ENCODE data around the gene COL5A3.

The COL5A3 gene

DNA sequence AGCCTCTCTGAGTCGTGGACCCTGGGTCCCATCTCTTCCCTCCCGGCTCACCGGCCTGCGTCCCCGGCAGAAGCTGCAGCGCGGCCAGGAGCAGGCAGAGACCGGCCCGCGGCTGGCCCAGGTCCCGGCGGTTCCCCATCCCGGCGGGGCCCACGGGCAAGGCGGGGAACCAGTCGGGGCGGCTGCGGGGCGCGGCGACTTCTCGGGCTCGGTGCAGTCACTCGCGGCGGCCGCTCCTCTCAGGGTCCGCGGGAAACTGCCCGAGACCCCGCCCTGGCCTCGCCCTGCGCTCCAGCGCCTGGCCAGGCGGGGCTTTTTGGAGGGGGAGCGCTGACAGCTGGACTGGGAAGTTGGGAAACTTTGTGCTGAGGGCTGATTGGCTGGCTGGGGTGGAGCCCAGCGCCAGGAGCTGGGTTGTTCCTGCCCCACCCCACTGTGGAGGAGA is at the start of gene COL5A3:
Gene COL5A3, minus strand, starts transcription at position 258 of the 445 bp plus-strand sequence. Its CDS starts 119 bp downstream, at position 139.
- H3K4me3 ChIP-seq (ENCODE audit: low read length), result no peak within 1 kb of the TSS
- TF ChIP-seq, protein P1, sequence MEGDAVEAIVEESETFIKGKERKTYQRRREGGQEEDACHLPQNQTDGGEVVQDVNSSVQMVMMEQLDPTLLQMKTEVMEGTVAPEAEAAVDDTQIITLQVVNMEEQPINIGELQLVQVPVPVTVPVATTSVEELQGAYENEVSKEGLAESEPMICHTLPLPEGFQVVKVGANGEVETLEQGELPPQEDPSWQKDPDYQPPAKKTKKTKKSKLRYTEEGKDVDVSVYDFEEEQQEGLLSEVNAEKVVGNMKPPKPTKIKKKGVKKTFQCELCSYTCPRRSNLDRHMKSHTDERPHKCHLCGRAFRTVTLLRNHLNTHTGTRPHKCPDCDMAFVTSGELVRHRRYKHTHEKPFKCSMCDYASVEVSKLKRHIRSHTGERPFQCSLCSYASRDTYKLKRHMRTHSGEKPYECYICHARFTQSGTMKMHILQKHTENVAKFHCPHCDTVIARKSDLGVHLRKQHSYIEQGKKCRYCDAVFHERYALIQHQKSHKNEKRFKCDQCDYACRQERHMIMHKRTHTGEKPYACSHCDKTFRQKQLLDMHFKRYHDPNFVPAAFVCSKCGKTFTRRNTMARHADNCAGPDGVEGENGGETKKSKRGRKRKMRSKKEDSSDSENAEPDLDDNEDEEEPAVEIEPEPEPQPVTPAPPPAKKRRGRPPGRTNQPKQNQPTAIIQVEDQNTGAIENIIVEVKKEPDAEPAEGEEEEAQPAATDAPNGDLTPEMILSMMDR (conservative IDR thresholded peaks at IDR 0.05; ENCODE audit: low read depth, low read length), result no peak
- DNase-seq (ENCODE audit: low read depth), result no peak

DNA sequence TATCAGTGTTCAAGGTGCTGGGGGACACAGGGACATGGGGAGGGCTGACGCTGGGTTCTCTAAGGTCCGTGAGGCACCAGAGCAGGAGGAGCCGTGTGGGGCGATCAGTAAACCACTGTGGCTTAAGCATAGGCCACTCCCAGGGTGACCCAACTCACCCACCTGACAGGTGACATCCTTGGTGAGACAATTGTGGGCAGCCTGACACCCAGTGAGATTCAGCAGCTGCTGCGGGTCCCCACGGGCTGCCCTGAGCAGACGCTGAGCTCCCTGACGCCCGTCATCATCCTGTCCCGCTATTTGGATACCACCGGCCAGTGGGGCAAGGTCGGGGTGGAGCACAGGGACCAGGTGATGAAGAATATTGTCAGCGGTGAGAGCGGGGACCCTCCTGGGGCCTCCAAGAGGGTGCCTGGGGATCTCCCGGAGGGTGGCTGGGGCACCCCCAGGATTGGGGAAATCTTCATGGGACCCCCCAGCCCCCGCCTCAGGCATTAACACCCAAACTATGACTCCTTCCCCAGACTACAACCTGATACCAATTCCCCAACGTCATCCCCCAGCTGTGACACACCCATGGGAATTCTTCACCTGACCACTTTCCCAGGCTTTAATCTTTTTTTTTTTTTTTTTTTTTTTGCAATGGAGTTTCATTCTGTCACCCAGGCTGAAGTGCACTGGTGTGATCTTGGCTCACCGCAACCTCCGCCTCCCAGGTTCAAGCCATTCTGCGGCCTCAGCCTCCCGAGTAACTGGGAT is 42.5 kb upstream of the COL5A3 start:
- TF ChIP-seq, protein P1 (conservative IDR thresholded peaks at IDR 0.05; ENCODE audit: low read depth, low read length), result no peak
- no peak for DNase-seq (ENCODE audit: low read depth)
- no peak overlapping the region for H3K4me3 ChIP-seq (ENCODE audit: low read length)

DNA sequence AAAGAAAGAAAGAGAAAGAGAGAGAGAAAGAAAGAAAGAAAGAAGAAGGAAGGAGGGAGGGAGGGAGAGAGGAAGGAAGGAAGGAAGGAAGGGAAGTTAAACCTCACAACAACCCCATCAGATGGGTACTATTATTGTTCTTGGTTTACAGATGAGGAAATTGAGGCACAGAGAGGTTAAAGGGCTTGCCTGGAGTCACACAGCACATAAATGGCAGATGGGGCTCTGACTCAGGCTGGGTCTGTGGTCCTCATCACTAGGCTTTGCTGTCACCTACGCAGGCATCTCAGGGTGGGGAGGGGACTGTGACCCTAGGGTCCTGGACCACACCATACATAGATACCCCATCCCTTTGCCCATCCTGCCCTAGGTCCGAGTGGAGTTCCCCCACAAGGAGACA is 39.3 kb upstream of the COL5A3 start:
- TF ChIP-seq, protein P1 (conservative IDR thresholded peaks at IDR 0.05; ENCODE audit: low read depth, low read length), result no peak
- H3K4me3 ChIP-seq (ENCODE audit: low read length), result no peak overlapping the region
- no peak for DNase-seq (ENCODE audit: low read depth)

DNA sequence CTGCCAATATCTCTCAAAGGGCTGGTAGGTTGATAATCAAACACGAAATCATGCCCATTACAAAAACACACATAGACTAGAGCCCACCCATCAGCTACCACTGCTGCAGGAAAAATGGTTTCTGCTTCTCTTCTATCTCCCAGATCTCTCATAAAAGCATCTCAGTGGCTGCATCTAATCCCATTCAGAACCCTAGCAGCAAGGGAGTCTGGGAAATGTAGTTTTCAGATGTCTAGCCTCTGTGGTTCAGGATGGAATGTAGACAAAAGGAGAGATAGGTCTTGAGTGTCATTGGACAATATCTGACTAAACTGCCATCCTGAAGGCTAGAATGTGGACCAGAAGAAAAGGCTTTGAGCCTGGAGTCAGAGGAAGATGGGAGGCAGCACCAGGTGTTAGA is 35.1 kb upstream of the COL5A3 start:
- TF ChIP-seq, protein P1 (conservative IDR thresholded peaks at IDR 0.05; ENCODE audit: low read depth, low read length), result no peak
- no peak for DNase-seq (ENCODE audit: low read depth)
- H3K4me3 ChIP-seq (ENCODE audit: low read length), result no peak overlapping the region

DNA sequence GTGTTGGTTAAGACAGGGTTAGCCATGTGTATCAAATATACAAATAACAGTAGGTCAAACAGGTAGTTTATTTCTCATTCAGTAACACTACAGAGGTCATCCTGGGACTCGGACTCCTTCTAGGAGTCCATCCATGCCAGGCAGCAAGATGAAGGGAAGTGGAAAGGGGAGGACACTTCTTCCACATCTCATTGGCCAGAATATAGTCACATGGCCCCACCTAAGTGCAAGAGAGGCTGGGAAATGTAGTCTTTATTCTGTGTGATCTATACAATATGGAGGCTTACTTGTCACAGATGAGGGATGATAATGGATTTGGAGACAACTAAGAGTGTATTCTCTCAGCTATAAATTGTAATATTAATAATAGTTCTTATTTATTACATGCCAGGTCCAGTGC is 34.1 kb upstream of the COL5A3 start:
- no peak overlapping the region for H3K4me3 ChIP-seq (ENCODE audit: low read length)
- no peak for DNase-seq (ENCODE audit: low read depth)
- TF ChIP-seq, protein P1 (conservative IDR thresholded peaks at IDR 0.05; ENCODE audit: low read depth, low read length), result no peak

DNA sequence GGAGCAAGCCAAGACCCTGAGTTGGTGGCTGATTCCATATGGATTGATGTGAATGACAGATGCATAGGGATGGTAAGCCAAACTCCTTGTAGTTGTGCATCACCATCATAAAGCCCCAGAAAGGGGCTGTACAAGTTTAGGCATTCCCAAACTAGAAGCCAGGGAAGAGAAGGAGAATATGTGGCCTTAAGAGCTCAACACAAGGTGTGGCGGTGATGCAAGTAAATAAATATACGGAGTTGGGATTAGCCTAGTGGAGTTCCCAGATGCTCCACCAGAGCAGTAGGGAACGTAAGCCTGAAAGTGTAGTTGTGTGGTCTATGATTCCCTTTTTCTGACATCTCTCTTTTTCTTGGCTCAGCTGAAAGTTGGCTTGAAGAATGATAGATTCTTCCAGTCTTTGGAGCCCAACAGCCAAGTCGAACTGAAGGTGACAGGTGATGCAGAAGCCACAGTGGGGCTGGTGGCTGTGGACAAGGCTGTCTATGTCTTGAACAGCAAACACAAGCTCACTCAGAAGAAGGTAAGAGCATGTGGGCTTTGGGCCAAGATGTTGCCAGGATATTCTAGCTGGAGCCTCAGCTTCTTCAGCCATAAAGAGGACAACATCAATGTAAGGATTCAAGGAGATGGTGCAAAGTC is 33.1 kb upstream of the COL5A3 start:
- H3K4me3 ChIP-seq (ENCODE audit: low read length), result no peak overlapping the region
- no peak for DNase-seq (ENCODE audit: low read depth)
- TF ChIP-seq, protein P1 (conservative IDR thresholded peaks at IDR 0.05; ENCODE audit: low read depth, low read length), result no peak

DNA sequence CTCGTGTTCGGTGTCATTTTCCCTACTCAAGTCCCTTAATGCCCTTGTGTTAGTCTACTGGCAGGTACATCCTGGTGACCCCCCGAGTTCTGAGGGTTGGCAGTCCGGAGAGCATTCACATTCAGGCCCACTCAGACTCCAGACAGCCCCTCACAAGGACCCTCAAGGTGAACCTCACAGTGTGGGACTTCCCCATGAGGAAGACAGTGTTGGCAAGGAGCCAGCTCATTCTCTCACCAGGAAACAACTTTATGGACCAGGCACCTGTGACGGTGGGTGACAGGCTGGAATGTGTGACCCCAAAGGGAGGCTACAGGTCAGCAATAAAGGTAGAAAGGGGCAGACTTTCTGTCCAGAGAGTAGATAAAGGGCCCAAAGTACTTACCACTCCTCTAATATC is 27.5 kb upstream of the COL5A3 start:
- TF ChIP-seq, protein P1 (conservative IDR thresholded peaks at IDR 0.05; ENCODE audit: low read depth, low read length), result no peak
- H3K4me3 ChIP-seq (ENCODE audit: low read length), result no peak overlapping the region
- DNase-seq (ENCODE audit: low read depth), result no peak

Measured in retinal pigment epithelial cell (primary cell).